Lung (tissue), 12 donors: Measurements from ENCODE around the gene MIF4GD. TPM values are rescaled to one million over a fixed set of nuclear protein-coding genes. Genes with fewer than 3 reads are reported as not detected.

Experiments
- ATAC-seq: fragments of 200-7000 bp; cut with Tn5 transposase; one replicate; pipeline ENCODE4 v1.9.1; 2020; ENCODE audit warnings: moderate number of reproducible peaks; ENCODE audit not compliant: insufficient read depth, low FRiP score
- DNase-seq, 3 donors: peaks; one replicate each; pipeline ENCODE4 v3.0.0-alpha.2; 2013 to 2017
- H3K27ac ChIP-seq, 2 donors: one replicate each; pipeline ENCODE4 v1.5.1; 2013; ENCODE audit warnings: mild to moderate bottlenecking in 2 of 2, moderate library complexity in 2 of 2, control low read depth in 1 of 2, inconsistent platforms in 1 of 2, low read depth in 1 of 2, low read length in 1 of 2
- H3K27me3 ChIP-seq, 3 donors: one replicate each; pipeline ENCODE4 v1.5.1; 2013; ENCODE audit warnings: low read length in 2 of 3; ENCODE audit not compliant: control insufficient read depth in 3 of 3, insufficient read depth in 3 of 3
- H3K36me3 ChIP-seq, 4 donors: one replicate each; pipeline ENCODE4 v1.5.1; 2013; ENCODE audit warnings: low read length in 4 of 4, mild to moderate bottlenecking in 1 of 4, moderate library complexity in 1 of 4; ENCODE audit not compliant: control insufficient read depth in 4 of 4, insufficient read depth in 4 of 4
- H3K4me1 ChIP-seq, 5 donors: one replicate each; pipeline ENCODE4 v1.5.1; 2013; ENCODE audit warnings: low read length in 5 of 5, mild to moderate bottlenecking in 2 of 5, moderate library complexity in 1 of 5; ENCODE audit not compliant: control insufficient read depth in 5 of 5, insufficient read depth in 5 of 5
- H3K4me3 ChIP-seq: one replicate; pipeline ENCODE4 v1.5.1; 2013; ENCODE audit warnings: mild to moderate bottlenecking, control low read depth, moderate library complexity
- H3K9ac ChIP-seq, 2 donors: one replicate each; pipeline ENCODE4 v1.5.1; 2013; ENCODE audit warnings: low read length in 2 of 2, control low read depth in 1 of 2; ENCODE audit not compliant: insufficient read depth in 1 of 2
- H3K9me3 ChIP-seq, 4 donors: one replicate each; pipeline ENCODE4 v1.5.1; 2013; ENCODE audit warnings: low read length in 3 of 4, mild to moderate bottlenecking in 1 of 4, moderate library complexity in 1 of 4; ENCODE audit not compliant: control insufficient read depth in 4 of 4, insufficient read depth in 3 of 4
- WGBS, 2 donors: extraction: QIAGEN DNeasy Blood & Tissue Kit; methylation state at CpG; one replicate each; pipeline ENCODE4 v1.1.7; 2013; 5-methylcytosine and 5-hydroxymethylcytosine counted together
- polyA plus RNA-seq, 2 donors: library from polyadenylated mRNA; stranded (reverse); fragments of 200-250 nt; gene quantifications; one replicate each; pipeline ENCODE4 v1.2.1, GENCODE V29; 2013
- total RNA-seq, 2 donors: library from RNA; depleted of rRNA in 1 of 2; stranded (reverse); fragments of >200 nt in 1 of 2; gene quantifications; one replicate each; pipeline ENCODE4 v1.2.1, GENCODE V29; 2014 to 2021
- TF ChIP-seq, protein P1 (sequence below): IDR thresholded peaks from 2 replicates; pipeline ENCODE4 v1.5.1; 2012; ENCODE audit warnings: mild to moderate bottlenecking; ENCODE audit errors: control extremely low read depth, extremely low read depth
- donor health status: control.
- donor health status: control.
- donor health status: Bipolar disorder and iron deficiency.
- donor health status: healthy.
- donor health status: DM: yes; HTN: yes; CAD: no.

Gene MIF4GD
- total and polyA plus RNA-seq, 4 donors, result 9.7 to 34.8 (median 23.0) TPM

DNA sequence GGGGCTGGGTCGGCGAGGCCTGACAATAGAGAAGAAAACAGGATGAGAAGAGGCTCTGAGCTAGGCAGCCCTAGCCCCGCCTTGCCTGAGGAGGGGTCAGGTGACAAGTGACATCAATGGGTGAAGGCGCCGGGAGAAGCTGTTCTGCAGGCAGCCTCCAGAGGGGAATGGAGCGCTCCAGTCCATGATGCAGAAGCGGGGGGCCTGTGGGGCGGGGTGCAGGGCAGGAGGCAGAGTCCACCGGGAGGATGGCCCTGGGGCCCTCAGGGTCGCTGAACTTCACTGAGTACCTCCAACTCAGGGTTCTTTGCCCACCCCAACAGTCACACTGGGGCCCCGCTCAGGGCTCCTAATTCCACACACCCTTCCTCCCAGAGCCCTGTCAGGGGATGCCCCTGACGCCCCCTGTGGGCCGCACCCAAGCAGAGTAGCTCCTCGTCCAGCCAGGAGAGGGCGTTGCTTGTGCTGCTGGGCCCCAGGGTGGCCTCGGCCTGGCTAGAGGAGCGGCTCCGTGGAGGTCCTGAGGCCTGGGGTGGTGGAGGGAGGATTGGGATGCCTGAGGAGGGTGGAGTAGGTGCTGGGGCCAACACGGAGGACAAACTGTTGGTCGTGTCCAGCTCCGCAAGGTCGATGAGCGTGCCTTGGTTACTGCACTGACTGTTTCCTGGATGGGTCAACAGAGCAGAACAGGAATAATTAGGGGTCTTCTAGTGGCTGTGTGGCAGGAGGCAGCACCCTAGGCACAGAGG lies 30.5 kb downstream of the MIF4GD start:
- no peak overlapping the region for H3K27ac ChIP-seq
- ATAC-seq (peak; percentile 38), DNase-seq (peak in 1 of 3 donors; percentile 27)
- H3K4me3 ChIP-seq, result no peak overlapping the region
- TF ChIP-seq, protein P1, sequence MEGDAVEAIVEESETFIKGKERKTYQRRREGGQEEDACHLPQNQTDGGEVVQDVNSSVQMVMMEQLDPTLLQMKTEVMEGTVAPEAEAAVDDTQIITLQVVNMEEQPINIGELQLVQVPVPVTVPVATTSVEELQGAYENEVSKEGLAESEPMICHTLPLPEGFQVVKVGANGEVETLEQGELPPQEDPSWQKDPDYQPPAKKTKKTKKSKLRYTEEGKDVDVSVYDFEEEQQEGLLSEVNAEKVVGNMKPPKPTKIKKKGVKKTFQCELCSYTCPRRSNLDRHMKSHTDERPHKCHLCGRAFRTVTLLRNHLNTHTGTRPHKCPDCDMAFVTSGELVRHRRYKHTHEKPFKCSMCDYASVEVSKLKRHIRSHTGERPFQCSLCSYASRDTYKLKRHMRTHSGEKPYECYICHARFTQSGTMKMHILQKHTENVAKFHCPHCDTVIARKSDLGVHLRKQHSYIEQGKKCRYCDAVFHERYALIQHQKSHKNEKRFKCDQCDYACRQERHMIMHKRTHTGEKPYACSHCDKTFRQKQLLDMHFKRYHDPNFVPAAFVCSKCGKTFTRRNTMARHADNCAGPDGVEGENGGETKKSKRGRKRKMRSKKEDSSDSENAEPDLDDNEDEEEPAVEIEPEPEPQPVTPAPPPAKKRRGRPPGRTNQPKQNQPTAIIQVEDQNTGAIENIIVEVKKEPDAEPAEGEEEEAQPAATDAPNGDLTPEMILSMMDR, result peak; percentile 4
- H3K27me3 ChIP-seq, result no peaks in the 10 kb centered on the region
- no peaks in the 10 kb centered on the region for H3K9me3 ChIP-seq
- WGBS, 2 donors, result 70 to 75% methylated on average over 23 of the region's 23 CpGs
- H3K36me3 ChIP-seq, result peaks cover 10 to 89% (median 51%) of the 10 kb centered on the region in 4 donors
- no peak overlapping the region for H3K9ac ChIP-seq
- no peaks in the 10 kb centered on the region for H3K4me1 ChIP-seq

DNA sequence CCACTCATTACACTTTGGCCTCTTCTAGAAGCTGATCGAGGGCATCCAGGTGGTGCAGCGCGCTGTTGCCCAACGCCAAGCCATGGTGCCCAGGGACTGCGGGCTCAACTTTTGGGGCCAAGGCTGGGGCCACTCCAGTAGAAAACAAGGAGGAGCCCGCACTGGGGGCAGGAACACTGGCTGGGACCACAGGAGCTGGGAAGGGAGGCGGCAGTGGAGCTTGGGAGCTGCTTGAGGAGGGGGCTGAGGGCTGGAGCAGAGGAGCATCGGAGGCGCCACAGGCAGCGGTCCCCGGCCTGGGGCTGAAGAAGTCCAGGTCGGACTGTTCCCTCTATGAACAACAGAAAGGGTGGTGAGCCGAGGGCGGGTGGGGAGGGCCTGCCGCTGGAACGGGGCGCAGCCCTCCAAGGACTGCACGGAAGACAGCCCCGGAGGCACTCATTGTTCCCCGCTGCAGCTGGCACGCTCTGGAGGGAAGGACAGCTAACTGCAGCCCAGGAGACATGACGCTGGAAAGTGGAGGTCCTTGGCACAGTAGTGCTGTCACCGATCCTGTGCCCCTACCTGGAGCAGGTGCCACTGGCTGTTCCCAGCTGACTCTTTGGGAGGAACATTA lies 31.1 kb downstream of the MIF4GD start:
- no peak overlapping the region for H3K27ac ChIP-seq

DNA sequence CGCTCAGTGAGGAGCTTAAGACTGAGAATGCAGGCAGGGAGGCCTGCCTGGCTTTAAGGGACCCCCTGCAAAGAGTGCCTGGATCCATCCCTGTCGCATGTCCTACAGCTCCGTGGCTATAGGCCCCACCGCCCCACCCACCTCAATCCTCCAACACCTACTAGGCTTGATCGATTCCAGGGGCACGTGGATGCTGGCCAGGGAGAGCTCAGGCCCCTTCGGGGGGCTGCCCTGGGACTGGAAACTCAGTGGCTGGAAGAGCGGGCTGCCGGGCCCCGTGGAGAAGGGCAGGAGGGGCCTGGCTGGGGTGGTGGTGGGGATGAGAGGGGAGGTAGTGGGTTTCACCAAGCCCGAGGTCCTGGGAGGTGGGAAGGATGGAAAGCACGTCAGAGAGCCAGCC lies 31.8 kb downstream of the MIF4GD start:
- TF ChIP-seq, protein P1, result no peak
- H3K9ac ChIP-seq, result no peak overlapping the region
- no peaks in the 10 kb centered on the region for H3K27me3 ChIP-seq
- no peak for DNase-seq
- peaks cover 23 to 86% (median 61%) of the 10 kb centered on the region in 4 donors for H3K36me3 ChIP-seq
- no peak for ATAC-seq
- H3K9me3 ChIP-seq, result no peaks in the 10 kb centered on the region
- WGBS, 2 donors, result 88 to 93% methylated on average over 12 of the region's 12 CpGs
- no peaks in the 10 kb centered on the region for H3K4me1 ChIP-seq
- no peak overlapping the region for H3K4me3 ChIP-seq
- H3K27ac ChIP-seq, result no peak overlapping the region

More for the DNA sequence above, 31.1 kb downstream of the MIF4GD start:
- Histone ChIP-seq H3K9ac (no peak overlapping the region), H3K4me1 (no peaks in the 10 kb centered on the region), H3K27me3 (no peaks in the 10 kb centered on the region), H3K9me3 (no peaks in the 10 kb centered on the region), H3K4me3 (no peak overlapping the region), H3K36me3 (peaks cover 16 to 88% (median 55%) of the 10 kb centered on the region in 4 donors)
- WGBS, 2 donors, result 92 to 94% methylated on average over 23 of the region's 23 CpGs
- no peak for DNase-seq
- no peak for ATAC-seq
- TF ChIP-seq, protein P1, result no peak
